Measurements from ENCODE around the gene S100A5. TPM values are rescaled to one million over a fixed set of nuclear protein-coding genes. Genes with fewer than 3 reads are reported as not detected.
A peak's percentile ranks its signal among the peaks of the same experiment; 100 is the strongest.

The S100A5 gene
- total RNA-seq, 1 donor from 2014 or later = not detected

- DNase-seq (ENCODE audit: low read depth) = peak; percentile 59
- FAIRE-seq = no peak
- no peaks in the 10 kb centered on the region for H3K27me3 ChIP-seq (ENCODE audit: control insufficient read depth, insufficient read depth, low read length)
- H3K36me3 ChIP-seq (ENCODE audit: control insufficient read depth, insufficient read depth, low read length) = no peaks in the 10 kb centered on the region
- TF ChIP-seq CTCF (IDR thresholded peaks at IDR 0.05; ENCODE audit: insufficient read depth, low read length, severe bottlenecking) = no peak
- H3K4me3 ChIP-seq (ENCODE audit: low read depth, low read length) = no peak overlapping the region
Observed at GRCh38 chr1:153509036-153509435, 31.7 kb downstream of the S100A5 start.

- TF ChIP-seq CTCF (IDR thresholded peaks at IDR 0.05; ENCODE audit: insufficient read depth, low read length, severe bottlenecking) = no peak
- no peak for DNase-seq (ENCODE audit: low read depth)
- no peak overlapping the region for H3K4me3 ChIP-seq (ENCODE audit: low read depth, low read length)
- FAIRE-seq = no peak
- H3K27me3 ChIP-seq (ENCODE audit: control insufficient read depth, insufficient read depth, low read length) = no peaks in the 10 kb centered on the region
- no peaks in the 10 kb centered on the region for H3K36me3 ChIP-seq (ENCODE audit: control insufficient read depth, insufficient read depth, low read length)
Observed at GRCh38 chr1:153507926-153508583, 32.7 kb downstream of the S100A5 start.

DNA sequence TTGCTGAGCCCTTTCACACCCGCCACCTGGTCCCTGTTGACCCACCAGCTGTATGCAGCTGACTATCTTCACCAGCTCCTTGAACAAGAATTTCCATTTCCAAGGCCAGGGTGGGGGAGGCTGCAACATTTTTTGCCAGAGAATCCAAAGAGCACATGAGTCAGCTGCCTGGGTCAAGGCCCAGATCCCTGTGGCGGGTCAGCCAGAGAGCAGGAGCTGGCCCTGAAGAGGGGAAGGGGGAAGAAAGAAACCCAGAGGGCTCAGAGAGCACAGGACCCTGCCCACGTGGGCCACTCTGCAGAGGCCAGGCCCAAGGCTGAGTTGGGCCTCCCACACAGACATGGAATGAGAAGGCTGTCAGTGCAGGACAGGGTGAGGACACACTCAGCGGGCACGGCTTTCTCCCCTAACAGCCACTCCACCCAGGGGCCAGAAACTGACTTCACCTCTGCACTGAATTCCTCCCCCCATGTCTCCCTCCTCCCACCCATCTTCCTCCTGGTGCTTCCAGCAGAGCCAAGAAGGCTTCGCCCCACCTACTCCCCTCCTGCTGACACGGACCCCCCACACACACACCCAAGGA lies 33.8 kb downstream of the S100A5 start:
- peak; percentile 57 for DNase-seq (ENCODE audit: low read depth)
- FAIRE-seq = no peak
- Histone ChIP-seq H3K27me3 (ENCODE audit: control insufficient read depth, insufficient read depth, low read length) (no peaks in the 10 kb centered on the region), H3K4me3 (ENCODE audit: low read depth, low read length) (no peak overlapping the region), H3K36me3 (ENCODE audit: control insufficient read depth, insufficient read depth, low read length) (no peaks in the 10 kb centered on the region)
- TF ChIP-seq CTCF (IDR thresholded peaks at IDR 0.05; ENCODE audit: insufficient read depth, low read length, severe bottlenecking) = no peak

DNA sequence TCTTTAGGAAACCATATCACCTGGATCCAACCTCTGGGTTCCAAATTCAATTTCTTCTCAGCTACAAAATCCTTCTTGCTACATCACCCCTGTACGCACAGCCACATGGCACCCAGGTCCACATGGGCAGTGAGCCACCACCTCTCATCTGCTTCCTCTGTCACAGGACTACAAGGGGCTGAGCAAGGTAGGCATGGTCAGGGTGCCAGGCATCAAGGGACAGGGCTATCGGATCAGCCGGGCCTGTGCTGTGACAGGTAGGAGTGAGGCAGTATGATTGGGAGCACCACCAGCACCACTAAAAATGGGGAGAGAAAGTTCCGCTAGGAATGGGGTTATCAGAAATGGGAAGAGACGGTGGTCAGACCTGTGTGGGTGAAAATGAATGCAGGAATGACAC lies 34.3 kb downstream of the S100A5 start:
- no peak for TF ChIP-seq CTCF (IDR thresholded peaks at IDR 0.05; ENCODE audit: insufficient read depth, low read length, severe bottlenecking)
- Histone ChIP-seq H3K4me3 (ENCODE audit: low read depth, low read length) (no peak overlapping the region), H3K36me3 (ENCODE audit: control insufficient read depth, insufficient read depth, low read length) (no peaks in the 10 kb centered on the region), H3K27me3 (ENCODE audit: control insufficient read depth, insufficient read depth, low read length) (no peaks in the 10 kb centered on the region)
- FAIRE-seq (no peak), DNase-seq (ENCODE audit: low read depth) (no peak)

- H3K4me3 ChIP-seq (ENCODE audit: low read depth, low read length) = no peak overlapping the region
- no peak for DNase-seq (ENCODE audit: low read depth)
- no peaks in the 10 kb centered on the region for H3K27me3 ChIP-seq (ENCODE audit: control insufficient read depth, insufficient read depth, low read length)
- no peaks in the 10 kb centered on the region for H3K36me3 ChIP-seq (ENCODE audit: control insufficient read depth, insufficient read depth, low read length)
- no peak for TF ChIP-seq CTCF (IDR thresholded peaks at IDR 0.05; ENCODE audit: insufficient read depth, low read length, severe bottlenecking)
- no peak for FAIRE-seq
Observed at GRCh38 chr1:153505576-153505975, 35.2 kb downstream of the S100A5 start.

DNA sequence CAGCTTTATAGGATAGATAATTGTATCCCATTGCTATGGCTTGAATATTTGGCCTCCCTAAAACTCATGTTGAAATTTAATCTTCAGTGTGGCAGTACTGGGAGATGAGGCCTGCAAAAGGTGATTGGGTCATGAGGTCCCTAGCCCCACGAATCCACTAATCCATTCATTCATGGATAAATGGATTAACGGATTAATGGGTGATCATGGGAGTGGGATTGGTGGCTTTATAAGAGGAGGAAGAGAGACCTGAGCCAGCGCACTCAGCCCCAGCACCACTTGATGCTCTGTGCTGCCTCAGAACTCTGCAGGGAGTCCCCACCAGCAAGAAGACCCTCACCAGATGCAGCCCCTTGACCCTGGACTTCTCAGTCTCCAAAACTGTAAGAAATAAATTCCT lies 37.0 kb downstream of the S100A5 start:
- Histone ChIP-seq H3K27me3 (ENCODE audit: control insufficient read depth, insufficient read depth, low read length) (no peaks in the 10 kb centered on the region), H3K36me3 (ENCODE audit: control insufficient read depth, insufficient read depth, low read length) (no peaks in the 10 kb centered on the region), H3K4me3 (ENCODE audit: low read depth, low read length) (no peak overlapping the region)
- no peak for DNase-seq (ENCODE audit: low read depth)
- FAIRE-seq = no peak
- TF ChIP-seq CTCF (IDR thresholded peaks at IDR 0.05; ENCODE audit: insufficient read depth, low read length, severe bottlenecking) = no peak

All from bronchial epithelial cell (primary cell).